NCI-H345 treated with DMSO at 0.1 percent for 48 hours (cell line): ENCODE measurements around the gene DPT.
"Not testable (repeated sequence)": the region's sequence is repeated elsewhere in the genome, so short reads cannot be mapped to it uniquely, and the experiment has no call there.

Experiments used
- DNase-seq: peaks from one replicate; lab custom pipeline; 2025; ENCODE audit not compliant: unreplicated experiment; lab: John Stamatoyannopoulos, UW

Gene DPT

DNA sequence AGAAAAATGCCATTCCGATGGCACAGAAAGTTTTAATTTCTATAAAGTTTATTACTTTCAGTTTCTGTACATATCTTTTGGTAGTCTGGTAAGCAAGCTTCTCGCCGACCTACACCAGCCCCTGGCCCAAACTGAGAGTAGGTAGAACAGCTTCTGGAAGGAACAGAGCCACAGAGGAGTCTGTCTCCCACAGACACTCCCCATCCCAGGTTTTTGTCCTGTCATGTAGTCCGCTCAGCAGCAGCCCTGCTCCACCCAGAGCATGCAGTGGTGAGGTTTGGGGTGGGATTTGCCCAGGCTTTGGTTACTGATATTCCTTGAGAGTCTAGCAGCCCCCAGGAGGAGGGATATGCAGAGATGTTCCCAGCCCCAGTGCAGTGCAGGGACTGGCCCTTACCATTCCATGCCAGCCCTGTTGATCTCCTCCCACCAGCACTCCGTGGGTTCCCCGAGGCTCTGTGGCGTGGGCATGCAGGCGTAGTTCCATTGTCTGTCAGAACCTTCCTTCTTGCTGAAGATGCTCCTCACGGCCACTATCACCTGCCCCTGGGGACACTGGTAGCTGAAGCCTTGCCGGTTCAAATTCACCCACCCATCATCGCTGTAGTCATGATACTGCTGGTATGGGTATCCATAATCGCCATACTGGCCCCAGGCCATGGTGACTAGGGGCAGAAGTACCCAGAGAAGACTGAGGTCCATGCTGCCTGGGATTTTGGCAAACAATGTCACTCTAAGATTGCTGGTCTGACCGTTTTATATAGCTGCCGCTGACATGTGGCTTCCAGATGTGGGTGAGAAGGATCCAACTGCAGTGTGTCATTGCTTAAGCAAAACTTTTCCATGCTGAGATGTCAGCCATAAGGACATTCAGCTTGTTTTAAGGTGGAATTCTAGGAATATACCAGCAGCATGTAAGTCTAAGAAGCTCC is at the start of gene DPT:
DPT (minus strand) TSS at position 734 of the 932 bp plus-strand sequence; CDS start at position 702, 32 bp downstream.
- no peak for DNase-seq

DNA sequence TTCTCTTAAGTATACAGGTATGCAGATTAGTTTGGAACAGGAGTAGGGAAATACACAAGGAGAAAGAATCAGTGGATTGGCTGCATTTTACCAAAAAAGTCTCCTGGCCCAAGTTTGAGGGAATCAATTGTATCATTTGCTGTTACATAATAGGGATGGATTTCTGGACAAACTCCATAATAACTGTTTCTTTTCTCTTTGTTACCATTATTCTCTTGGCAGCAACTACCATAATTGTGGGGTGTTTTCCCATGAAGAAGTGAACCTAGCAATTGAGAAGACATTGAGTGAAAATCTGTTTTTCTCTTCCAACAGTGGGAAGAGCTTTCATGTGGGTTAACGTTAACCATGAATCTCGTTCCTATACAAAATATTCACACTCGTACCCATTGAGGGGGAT is 46.4 kb upstream of the DPT start:
- DNase-seq: no peak

DNA sequence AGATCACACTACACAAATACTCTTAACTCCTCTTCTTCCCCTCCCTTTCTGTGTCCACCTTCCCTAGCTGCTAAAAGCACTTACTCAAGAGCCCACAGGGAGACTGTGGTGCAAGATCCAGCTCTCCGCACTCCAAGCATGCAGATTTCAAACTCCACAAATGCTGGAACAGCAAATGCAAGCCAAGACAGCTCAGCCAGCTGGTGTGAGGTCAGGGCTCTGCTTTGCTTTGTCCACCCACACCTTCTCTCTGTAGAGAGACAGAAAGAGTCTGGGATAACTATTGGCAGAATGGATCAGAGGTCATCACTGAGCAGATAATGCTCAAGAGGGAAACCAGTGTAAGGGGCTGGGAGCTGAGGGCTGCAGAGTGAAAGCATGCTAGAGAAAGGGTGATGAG is 45.2 kb upstream of the DPT start:
- no peak for DNase-seq

DNA sequence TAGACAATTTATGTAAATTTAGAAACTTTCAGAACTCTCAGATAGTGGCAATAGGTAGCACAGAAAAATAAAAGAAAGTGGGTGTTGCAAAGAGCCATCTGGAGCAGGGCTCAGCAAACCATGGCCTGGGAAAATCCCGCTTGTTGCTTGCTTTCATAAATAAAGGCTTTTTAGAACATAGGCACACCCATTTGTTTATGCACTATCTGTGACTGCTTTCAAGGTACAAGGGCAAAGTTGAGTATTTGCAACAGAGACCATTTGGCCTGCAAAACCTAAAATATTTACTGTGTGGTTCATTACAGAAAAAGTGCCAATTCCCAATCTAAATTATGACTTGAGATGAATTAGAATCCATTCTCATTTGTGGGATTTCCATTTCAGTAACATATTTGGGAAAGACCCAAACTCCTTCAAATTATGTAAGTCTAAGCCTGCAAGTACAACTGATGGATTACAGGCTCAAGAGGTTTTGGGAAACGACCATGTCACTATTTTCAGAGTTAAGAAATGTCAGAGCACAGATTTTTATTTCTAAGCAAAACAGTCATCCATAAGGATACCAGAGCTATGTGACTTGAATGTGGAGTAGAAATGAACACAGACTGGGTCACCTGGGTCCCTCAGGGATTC is 43.5 kb upstream of the DPT start:
- no peak for DNase-seq

DNA sequence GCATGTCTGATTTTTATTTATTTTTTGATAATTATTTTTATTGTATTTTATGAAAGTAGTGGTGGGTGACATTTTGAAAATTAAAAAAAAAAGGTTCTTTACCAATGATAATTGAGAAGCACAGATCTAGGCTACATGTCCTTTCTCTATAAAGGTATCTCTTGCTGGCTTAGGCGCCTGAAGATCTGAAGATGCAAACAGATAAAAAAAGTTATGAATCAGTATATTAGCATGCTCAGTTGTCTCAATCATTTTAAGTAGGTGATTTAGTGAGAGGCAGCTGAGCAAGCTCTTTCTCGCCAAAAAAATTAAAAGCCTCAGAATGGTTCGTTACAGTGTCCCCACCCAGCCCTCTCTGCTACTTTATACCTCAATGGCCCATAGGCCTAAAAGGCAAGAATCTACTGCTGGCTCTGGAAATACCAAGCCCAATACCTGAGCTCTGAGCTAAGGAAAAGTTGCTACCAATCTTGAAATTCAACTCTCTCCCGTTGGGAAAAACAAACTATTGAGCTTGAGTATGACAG is 42.2 kb upstream of the DPT start:
- DNase-seq: no peak

DNA sequence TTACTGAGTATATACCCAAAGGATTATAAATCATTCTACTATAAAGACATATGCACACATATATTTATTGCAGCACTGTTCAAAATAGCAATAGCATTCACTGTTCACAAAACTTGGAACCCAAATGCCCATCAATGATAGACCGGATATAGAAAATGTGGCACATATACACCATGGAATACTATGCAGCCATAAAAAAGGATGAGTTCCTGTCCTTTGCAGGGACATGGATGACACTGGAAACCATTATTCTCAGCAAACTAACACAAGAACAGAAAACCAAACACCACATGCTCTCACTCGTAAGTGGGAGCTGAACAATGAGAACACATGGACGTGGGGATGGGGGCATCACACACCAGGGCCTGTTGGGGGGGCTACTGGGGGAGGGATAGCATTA is 40.9 kb upstream of the DPT start:
- not testable (repeated sequence) for DNase-seq

DNA sequence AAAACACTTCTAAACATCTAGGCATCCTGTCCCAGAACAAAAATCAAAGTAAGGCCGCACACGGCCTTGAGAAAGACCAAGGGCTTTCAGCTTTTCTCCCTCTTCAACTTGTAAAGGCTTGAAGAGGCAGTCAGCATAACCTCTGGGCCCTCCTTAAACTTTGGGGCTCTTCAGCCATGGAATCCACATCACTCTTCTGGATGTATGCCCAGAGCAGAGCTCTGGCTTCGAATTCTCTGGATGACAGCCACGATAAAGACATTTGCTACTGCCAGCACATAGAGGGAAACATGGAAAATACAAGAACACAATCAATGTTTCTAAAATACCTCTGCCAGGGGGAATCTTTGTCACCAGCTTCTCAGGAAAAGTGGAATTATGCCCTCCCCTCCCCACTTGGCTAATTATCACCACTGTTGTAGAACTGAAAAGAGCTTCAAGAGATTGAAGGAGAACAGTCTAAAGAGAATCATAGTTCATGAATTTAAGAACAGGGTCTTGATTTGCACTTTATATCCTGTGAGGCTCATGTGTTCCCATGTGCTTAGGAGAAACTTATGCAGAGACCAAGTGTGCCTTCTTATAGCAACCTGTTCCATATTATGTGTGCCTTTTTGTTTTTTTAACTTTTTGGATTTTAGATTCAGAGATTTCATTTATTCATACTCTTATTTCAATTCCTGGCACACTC is 39.0 kb upstream of the DPT start:
- no peak for DNase-seq

DNA sequence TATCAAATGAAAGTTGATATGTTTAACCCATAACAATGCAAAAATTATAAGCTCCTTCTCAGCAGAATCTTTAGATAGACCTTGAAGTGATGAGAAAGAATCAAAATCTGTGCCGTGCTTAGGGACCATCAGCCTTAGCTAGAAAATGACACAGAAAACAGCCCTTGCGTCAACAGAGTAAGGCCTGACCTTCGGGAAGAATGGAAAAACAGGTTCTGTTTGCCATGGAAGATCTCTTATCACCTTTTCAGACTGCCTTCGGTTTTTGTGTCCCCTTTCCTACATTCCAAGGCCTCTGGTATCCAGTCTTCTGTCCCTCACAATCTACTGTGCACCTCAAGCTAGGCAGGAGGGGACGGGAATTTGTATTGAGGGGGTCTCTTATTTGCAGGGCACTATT is 37.6 kb upstream of the DPT start:
- DNase-seq: no peak

DNA sequence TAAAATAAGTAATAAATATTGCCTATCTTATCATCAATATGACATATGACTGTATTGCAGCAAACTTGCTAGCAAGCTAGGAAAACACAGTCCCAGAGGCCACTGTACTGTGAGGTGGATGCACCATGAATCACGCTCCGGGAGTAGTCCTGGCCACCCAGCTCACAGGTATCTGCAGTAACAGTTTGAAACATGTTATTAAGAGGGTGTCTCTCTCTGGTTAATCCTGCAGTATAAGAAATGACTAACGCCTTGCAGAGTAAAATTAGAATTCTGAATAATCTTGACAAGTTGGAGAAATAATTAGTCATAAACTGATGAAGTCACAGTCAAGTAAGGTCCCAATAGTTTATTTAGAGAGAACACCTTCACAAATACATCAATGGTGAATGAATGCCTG is 34.0 kb upstream of the DPT start:
- no peak for DNase-seq

DNA sequence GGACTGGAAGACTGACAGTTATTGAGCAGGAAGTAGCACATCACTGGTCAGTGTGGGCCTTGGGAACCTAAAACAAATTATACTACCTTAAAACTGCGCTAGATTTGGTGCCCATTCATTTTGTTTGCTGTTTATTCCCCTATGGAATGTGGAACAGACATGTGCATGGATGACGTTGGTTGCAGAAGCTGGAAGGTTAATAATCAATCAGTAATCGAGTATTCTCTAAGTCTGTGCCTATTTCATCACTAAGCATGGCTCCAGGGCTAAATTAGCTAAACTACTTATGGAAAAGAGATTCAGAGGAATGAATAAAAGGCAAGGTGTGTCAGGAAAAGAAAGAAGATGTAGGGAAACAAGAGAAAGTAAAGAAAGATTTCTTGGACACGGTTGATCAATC is 33.5 kb upstream of the DPT start:
- DNase-seq: no peak

DNA sequence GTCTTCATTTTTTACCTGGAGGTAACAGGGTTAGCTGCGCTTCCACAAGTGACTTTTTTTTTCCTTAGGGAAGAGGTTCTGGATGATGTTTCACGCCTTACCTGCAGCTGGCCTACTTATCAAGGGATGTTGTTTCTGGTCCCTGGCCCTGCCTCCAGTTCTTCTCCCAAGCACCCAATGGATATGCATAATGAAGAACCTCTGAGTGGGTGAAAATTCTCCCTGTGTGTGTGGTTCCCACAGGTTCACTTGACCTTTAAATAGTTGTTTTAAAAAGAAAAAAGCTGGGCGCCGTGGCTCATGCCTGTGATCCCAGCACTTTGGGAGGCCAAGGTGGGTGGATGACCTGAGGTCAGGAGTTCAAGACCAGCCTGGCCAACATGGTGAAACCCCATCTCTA is 31.8 kb upstream of the DPT start:
- no peak for DNase-seq

DNA sequence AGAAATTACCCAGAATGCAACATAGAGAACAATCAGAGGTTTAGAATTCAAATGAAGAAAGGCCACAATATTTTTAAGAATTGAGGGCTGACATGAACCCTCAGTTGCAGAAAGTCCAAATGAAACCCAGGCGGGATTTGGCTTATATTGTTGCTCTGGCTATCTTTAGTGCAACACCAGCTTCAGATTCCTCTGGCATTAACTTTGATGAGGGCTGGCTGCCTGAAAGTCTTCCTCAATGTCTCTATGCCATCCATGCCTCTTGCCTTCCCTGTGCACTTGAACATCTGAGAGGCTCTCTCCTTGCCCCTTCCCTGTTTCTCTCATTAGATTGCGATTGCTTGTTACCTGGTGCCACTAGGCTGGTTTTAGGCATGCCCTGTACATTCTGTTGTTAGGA is 31.2 kb upstream of the DPT start:
- DNase-seq: no peak

DNA sequence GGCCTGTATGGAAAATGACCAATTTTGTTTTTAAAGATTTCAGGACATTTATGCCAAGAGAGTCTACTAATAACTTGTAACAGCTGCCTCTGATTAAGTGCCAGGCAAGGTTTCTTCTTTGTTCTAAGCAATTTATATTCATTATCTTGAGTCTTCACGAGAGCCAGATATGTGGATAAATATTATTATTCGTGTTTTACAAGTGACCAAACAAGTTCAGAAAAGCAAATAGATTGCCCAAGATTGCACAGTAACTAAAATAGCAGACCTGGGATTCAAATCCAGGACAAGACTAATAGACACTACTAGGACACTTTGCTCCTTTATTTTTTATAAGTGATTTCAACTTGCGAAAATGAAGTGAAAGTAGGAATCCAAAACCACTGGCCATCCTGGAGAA is 30.1 kb upstream of the DPT start:
- no peak for DNase-seq

DNA sequence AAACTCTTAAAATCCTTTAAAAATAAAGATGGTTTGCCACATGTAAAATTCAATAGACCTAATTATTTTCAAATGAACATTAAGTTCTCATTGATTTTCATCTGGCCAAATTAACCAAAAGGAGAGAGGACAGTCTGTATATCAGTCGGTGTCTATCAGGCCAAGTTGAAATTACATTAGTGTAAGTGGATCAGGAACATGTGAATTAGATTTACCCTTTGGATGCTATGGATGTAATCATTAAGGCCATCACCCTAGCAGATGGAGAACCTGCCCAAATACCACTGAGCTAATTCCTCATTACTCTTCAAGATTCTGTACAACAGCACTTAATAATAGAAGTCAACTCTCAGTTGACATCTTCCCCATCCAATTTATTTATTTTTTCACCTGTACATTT is 29.5 kb upstream of the DPT start:
- no peak for DNase-seq

DNA sequence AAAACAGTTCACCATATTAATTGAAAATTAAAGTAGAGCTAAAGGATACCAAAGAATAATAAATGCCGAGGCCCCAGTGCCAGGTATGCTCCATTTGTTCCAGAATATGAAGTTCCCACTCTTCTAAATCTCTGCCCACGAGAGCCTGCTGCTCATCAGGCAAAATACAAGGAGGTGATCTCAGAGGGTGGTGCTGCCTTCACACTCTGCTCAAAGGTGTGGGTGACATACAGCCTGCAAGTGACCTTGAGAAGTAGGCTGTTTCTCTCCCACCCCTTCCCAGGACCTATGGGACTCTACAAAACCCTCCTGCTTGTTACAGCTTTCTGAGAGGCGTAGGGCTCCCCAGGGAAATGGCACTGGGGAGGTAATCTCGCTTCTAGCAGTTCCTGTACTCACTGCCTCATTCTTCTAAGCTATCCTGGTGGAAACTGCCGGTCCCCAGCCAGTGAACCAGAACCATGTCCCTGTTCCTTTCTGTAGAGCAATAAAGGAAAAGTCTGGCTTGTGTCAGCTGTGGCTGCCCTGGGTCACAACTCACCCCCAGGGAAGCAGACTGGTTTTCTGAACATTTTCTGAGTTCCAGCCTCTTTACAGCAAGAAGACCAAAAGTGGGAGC is 26.9 kb upstream of the DPT start:
- no peak for DNase-seq

DNA sequence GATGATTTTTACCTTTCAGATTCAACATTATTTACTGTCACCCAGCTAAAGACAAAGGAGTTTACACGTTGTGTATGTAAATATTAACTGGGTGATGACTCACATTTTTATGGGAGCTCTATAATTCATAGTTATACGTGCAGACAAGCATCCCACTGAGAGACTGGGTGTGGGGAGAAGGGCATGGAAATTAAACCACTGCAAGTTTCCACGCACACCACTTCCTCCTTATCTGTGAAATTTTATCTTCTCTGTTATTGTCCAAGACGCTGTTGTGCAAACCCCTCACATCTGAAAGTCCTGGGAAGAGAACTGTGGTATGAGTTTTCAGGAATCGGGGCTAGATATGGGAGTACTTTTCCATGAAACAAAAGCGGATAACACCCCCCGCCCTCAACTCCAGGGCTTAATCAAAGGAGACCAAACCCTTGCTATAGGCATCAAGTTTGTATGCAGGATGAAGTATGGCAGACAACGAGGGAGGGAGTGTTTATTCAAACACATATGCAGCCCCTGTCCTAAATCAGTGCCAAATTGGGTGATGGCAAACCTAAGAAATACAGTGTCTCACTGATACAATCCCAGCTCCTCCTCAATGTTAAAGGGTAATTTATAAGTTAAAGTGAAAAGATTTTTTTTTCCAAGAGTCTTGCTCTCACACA is 23.3 kb upstream of the DPT start:
- no peak for DNase-seq

DNA sequence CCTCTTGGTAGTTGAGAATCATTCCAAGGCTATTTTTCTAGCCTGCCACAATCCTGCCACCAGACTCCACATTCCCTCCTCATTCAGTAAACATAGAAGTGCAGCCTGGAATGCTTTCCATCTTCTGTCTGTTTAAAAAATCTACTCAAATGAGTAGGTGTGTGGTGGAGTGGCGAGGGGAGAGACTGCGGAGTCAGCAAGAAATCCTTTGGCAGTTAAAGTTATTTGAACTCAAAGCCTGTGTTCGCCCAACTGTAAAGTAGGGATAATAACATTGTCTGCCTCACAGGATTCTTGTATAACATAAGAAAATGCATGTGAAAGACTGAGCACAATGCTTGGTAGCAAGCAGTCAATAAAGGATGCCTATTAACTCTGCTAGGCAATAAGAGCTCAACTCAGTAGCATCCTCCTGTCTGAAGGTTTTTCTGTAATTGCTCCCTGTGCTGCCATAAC is 22.2 kb upstream of the DPT start:
- DNase-seq: no peak

DNA sequence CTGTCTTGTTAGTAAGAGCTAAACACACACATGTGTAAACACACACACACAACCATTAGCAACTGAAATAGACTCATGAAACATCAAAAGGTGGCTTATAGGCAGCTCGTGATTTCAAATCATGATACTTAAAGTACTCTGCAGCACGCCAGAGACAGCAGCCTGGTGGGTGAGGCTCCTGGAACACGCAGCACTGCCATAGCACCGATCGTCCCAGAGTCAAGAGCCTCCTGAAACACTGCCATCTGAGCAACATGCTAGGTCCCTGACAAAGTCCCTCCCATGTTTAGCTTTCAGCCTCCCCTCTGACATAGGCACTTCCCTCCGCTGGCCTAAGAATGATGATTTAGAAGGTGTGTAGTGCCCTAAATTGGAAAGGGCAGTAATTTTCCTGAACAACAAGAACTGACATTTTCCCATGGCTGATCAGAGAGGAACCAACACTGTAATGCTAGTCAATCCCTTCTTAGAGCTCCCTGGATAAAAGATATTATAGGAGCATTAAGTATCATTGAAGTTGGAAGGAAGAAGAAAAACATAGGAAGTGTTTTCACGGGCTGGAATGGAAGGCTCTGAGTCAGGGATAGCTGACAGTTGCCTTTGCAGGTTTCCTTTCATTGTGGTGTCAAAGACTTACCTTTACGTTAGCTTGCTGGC is 14.1 kb upstream of the DPT start:
- no peak for DNase-seq

DNA sequence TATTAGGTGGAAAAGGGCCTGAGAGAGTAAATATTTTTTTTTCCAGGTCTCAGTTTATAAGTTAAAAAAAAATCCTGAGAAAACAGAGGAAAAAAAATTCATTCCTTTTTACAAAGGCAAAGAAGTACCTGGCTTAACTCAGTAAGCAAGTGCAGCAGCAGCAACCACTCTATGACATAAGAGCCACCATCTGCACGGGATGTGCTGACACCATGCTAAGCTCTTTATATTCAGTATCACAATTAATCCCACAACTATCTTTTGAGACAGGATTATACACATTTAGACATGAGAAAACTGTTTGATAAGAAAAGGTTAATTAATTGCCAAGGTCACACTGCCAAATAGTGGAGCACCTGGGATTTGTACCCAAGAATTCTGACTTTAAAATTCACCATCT is 13.4 kb upstream of the DPT start:
- DNase-seq: no peak

DNA sequence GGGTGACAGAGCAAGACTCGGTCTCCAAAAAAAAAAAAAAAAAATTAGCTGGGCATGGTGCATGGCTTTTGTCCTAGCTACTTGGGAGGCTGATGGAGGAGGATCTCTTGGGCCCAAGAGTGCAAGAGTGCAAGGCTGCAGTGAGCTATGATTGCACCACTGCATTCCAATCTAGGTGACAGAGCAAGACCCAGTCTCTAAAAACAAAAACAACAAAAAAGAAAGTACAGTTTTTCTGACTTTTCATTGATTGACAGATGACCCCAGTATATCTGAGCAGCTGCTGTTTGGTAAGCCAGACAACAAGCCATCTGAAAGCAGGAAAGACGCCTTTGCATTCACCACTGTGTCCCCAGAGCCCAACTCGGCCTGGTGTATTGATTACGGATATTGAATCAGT is 10.9 kb upstream of the DPT start:
- no peak for DNase-seq
